NCI-H1105 treated with DMSO at 0.1 percent for 48 hours (cell line): Measurements from ENCODE around the gene ITGB7.
"Not testable (repeated sequence)": the region's sequence is repeated elsewhere in the genome, so short reads cannot be mapped to it uniquely, and the experiment has no call there.

Source experiments
- DNase-seq: peaks from one replicate; lab custom pipeline; 2025; lab: John Stamatoyannopoulos, UW

Gene ITGB7

DNA sequence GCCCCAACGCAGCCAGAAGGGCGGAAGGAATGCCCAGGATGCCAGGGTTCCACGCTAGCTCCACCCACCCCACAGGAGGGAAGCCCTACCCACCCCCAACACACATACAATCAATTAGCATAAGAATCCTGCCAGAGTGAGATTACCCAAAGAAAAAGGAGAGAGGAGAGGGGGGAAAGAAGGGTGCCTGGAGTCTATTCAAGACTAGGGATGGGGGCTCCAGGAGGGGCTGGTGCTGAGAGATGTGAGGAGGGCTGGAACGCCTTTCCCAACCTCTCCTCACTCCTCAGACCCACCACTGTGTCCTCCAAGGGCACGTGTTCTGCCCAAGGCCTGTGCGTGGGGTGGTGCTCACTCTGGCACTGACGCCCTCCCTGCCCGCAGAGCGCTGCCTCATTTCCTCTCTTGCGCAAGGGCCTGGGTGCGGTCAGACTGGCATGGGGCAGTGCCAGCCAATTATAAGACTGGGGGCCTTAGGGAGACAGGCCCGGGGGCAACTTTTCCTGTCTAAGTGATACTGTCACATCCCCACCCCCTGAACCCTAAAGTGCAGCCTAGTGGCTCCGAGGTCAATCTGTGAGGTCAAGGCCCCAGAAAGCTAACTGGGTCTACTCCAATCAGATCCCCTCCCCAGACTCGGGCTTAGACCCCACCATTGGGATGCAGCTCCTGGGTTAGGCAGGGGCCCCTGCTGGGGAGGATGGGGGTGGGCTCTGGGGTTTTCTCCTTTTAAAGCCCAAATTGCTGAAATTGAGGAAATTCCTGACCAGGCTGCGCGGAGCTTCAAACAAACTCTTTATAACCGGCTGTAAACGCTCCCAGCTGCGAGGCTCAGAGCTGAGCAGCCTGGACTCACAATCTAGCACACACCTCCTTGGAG lies 10.2 kb upstream of the ITGB7 start:
- no peak for DNase-seq

DNA sequence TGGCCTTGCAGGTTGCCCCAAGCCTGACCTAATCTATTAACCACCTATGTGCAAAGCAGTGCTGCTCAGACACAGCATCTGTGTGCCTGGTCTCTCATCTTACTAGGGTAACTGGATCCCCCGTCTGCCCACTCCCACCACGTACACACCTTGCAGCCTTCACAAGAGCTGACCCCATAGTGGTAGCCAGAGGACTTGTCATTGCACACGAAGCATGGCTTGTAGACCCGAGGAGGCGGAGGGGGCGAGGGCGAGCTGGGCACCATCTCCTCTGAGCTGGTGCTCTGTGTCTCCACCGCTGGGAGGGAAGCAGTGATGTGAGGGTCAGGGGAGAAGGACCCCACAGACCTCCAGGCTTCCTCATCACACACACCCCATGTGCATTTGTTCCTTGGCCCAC lies 8.4 kb upstream of the ITGB7 start:
- DNase-seq: no peak

DNA sequence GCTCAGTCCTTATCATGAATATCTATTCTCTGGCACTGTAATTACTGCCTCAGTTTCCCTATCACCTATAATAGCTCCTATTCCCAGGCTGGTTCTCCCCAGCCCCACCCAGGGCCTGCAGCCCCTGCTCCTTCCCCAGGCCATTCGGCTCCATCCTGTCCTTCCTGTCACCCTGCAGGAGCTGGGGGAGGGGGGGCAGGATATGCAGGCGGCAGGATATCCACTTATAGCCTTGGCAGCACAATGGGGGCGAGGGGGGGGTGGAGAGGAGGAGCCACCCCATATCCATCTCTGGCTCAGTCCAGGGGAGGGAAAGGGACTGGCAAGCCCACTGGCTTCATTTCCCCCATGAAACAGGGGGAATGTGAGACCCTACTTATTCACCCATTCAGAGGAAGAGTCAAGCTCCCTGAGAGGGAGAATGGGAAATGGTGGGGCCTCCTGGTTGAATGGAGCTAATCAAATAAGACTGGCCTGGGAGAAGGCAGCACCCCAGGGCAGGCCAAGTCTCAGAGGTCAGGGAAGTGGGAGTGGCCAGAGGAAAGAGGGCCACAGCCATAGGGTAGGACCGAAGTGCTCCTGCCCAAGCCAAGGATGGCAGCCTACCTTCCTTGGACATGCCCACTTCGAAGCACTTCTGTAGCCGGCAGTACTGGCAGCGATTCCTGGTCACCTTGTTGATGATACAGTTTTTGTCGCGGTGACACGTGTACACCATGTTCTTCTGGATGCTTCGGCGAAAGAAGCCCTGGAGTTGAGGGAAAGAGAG lies 7.8 kb upstream of the ITGB7 start:
- DNase-seq: no peak

DNA sequence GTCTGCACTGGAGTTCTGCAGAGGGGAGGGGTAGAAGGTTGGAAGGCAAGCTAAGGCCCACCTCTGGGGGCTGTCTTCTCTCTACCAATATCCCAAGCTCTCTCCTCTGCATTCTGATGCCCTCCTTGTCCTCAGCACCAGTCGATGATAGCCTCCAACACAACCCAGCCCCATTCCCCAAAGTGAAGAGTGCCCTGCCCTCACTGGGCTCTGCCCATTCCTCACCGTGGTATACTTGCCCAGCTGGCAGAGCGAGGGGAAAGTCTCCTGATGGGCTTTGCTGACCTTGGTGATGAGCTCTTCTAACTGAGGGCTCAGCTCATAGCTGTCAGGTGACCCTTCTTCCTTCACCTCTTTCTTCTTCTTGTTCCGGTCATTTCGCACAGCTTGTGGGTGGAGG lies 7.2 kb upstream of the ITGB7 start:
- DNase-seq: no peak

DNA sequence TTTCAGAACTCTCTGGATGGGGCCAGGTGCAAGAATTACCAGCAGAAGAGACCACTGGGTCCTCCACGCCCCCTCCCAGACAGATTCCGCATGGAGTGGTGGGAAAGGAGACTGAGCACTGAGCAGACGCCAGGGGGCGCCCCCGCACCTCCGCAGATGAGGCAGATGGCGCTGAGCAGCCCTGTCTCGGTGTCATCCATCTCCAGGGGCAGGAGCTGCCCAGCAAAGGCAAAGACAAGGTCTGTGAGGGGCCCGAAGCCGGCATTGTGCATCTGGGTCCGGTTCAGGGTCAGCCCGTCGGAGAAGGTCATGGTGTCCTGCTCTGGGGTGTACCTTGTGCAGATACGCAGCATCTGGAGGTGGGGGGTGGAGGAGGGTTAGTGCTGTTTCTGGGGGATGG lies 6.3 kb upstream of the ITGB7 start:
- DNase-seq: peak; percentile 46

DNA sequence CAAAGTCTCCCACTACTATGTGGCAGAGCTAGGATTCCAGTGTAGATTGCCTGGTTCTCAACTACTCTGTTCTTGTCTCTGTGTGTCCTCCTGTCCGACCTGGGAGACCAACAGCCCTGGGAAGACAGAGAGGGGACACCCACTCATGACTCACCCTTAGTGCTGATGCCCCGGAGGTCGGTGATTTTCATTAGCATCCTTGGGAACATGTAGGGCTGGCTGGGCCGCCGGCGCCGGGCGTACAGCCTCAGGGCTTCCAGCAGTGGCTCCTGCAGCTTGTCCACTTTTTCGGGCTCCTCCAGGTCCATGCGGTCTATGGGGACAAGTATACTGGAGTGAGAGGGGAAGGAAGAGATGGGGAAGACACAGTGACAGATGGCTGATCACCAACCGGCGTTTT lies 5.9 kb upstream of the ITGB7 start:
- no peak for DNase-seq

DNA sequence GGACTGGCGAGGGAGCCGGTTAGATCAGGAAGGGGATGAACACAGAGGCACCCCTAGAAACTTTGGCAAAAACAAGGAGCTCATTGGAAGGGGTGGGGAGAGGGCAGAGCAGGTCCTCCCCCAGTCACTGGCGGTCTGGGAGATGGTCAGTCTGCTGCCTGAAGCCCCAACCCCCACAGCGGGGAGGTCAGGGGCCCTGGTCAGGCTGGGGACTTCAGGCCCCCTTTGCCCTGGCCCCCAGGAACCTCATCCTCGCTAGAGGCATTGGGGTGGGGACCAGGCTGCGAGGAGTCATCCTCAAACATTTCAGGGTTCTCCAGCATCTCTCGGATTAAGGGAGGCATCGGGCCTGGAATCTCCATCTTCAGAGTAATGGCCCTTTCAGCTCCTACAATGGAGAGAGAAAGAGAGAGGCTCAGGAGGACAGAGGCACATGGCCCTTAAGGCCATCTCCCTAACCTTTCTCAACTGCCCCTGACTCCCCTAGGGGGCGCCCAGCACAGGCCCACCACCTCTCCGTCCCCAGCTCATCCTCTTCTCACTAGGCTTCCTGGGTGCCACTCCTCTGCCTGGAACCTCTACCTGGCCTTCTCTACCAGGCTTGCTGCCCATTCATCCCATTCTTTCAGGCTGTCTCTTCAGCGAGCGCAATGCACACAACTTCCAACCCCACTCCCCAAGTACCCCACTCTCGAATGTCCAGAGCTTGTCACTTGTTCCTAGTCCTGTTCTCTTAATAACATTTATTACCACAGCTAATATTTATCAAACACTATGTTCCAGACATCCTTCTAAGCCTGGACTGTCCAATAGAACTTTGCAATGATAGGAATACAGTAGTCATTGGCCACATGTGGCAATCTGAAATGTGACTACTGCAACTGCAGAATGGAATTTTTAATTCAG lies 4.7 kb upstream of the ITGB7 start:
- DNase-seq: no peak

DNA sequence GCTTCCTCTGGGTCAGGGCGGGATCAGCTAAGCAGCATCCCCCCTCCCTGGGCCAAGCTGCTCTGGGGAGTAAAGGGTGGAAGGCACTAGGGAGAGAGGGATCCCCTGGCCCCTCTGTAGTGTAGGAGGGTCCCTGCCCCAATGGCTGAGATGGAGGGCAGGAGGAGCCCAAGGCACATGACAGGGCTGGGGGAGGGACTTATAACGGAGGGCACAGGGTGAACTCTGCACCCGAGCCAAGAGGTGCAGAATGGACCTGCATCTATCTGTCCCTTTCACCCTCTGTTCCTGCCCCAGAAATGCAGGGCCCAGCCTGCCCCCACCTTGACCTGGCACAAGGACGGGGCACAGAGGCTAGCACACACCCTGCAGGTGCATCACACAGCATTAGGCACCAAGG lies 3.8 kb upstream of the ITGB7 start:
- no peak for DNase-seq

DNA sequence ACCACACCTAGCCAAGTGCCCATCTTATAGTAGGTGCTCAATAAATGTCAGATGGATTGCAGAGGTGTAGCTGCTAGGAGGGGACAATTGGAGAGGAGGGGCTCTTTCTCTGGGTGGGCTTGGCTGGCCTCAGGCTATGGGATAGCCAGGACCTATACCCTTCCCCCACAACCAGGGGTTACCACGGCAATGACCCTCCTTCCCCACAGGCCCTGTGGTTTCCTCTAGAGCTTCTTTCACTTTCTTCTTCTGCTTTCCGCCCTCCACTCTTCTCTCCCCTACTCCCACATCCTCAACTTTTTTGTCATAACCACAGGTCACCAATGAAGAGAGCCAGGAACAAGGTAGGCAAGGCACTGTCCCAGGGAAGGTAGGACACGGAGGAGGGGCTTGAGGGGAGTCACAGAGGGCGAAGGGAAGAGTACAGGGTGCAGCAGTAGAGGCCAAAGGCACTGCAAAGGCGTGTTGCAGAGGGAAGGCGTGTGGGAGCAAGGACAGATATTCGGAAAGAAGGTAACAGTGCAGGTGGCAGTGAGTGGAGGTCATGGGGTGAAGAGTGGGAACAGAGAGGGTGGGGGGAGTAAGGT lies 1.9 kb upstream of the ITGB7 start:
- no peak for DNase-seq

DNA sequence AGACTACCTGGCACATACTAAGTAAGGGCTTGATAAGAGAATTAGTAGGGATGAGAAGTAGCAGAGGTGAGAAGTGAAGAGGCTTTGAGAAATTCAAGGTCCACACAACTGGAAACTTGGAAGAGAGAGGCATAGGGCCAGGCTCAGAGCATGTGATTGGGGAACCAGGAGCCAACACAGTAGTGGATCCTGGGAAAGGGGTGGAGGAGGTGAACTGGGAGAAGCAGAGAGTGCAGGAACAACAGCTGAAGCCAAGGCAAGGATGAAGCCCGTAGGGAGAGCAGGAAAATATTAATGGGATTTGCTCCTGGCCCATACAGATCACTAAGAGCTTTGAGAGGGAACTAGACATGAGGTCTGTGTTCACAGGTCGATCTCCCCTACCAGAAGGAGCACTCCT lies 1.4 kb upstream of the ITGB7 start:
- no peak for DNase-seq

DNA sequence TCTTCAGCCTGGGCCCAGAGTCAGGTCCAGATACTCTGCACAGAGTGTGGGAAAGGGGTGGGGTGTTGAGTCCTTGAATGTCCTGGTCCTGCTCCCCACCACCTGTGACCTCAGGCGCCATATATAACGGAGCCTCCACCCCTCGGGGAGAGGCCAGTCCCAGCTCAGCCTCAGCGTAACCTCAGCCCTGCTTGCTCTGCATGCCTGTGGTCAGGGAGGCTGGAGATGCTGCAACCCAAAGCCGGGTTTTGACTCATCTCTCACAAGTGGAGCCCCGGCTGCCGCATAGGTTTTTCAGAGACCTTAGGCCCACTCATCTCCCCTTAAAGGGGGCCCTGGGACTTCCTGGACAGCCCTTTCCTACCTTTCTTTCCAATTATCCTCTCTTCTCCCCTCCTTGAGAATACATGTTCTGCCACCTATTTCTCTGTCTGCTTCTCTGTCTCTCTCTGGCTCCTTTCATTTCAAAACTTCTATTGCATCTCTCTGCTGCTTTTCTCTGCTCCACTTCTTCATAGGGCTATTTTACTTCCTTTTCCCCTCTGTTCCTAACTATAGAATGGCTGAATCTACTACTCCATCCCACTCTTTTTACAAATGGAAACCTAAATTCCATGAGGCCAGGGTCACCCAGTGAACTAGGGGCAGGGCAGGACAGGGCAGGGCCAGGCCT lies 1.2 kb downstream of the ITGB7 start:
- no peak for DNase-seq

DNA sequence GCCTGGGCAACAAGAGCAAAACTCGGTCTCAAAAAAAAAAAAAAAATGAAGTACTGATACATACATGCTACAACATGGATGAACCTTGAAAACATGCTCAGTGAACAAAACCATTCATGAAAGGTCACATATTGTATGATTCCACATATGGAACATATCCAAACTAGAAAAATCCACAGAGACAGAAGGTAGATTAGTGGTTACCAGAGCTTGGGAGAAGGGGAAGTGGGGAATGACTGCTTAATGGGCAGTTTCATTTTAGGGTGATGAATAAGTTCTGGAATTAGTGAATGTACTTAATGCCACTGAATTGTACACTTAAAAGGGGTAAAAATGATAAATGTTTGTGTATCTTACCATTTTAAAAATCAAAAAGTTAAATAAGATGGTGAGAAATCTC lies 2.7 kb downstream of the ITGB7 start:
- no peak for DNase-seq

DNA sequence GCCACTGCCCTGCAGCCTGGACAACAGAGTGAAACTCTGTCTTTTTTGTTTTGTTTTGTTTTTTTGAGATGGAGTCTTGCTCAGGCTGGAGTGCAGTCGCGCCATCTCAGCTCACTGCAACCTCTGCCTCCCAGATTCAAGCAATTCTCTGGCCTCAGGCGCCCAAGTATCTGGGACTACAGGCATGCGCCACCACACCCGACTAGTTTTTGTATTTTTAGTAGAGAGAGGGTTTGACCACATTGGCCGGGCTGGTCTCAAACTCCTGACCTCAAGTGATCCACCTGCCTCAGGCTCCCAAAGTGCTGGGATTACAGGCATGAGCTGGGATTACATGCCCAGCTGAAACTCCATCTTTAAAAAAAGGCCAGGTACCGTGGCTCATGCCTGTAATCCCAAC lies 4.7 kb downstream of the ITGB7 start:
- not testable (repeated sequence) for DNase-seq

DNA sequence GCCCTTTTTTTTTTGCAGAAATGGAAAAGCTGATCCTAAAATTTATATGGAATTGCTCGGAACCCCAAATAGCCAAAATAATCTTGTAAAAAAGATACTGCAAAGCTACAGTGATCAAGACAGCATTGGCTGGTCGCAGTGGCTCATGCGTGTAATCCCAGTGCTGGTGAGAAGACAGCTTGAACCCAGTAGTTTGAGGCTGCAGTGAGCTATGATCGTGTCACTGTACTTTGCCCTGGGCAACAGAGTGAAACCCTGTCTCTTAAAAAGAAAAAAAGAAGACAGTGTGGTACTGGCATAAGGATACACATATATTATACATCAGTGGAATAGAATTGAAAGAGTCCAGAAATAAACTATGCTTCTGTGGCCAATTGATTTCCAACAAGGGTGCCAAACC lies 5.4 kb downstream of the ITGB7 start:
- no peak for DNase-seq

DNA sequence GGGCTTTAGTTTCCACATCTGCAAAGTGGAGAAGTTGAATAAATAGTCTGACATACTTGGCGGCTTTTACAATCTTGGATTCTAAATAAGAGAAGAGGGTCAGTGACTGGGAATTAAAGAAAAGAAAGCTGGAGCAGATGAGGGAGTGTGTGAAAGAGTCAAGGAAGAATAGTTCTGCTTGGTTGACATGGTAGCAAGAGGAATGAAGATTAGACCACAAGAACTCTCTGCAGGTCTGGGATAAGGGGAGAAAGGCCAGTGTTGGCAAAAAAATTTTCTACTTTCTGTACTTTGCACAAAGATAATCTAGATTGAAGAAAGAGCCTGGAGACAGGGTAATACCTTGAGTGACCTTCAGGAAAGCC lies 5.9 kb downstream of the ITGB7 start:
- DNase-seq: no peak

DNA sequence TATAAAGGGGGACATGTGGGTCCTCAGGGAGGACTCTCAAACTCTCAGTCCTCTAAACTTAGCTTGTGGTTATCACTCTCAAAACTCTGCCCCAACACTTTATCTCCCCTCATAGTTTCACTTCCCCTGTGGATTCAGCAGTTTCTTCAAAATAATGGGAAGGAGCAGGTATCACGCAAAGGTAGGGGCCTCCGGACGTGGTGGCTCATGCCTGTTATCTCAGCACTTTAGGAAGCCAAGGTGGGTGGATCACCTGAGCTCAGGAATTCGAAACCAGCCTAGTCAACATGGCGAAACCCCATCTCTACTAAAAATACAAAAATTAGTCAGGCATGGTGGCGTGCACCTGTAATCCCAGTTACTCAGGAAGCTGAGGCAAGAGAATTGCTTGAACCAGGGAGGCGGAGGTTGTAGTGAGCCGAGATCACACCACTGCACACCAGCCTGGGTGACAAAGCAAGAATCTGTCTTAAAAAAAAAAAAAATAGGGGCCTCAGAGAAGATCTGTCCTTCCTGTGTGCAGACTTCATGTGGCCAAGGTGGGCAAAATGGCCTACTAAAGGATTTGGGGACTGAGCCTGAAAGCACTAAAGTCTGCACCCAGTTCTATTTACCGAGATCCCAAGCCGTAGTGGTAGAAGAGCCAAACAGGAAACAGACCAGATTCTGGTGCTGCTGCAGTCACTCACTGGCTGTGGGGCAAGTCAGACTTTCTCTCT lies 6.4 kb downstream of the ITGB7 start:
- no peak for DNase-seq

DNA sequence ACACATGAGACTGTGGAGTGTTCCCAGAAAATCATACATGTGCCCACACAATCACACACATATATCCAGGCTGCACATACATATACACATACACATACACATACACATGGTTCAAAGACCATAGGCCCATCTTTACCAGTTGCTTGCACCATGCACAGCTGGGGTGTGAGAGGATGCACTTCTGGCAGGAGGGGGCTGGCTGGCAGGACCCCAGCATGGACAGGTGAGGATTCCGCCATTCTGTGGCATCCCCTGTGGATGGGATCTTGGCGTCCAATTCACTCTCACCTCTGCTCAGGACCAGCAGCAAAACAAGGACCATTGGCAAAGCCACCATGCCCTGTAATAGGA lies 7.0 kb downstream of the ITGB7 start:
- no peak for DNase-seq

DNA sequence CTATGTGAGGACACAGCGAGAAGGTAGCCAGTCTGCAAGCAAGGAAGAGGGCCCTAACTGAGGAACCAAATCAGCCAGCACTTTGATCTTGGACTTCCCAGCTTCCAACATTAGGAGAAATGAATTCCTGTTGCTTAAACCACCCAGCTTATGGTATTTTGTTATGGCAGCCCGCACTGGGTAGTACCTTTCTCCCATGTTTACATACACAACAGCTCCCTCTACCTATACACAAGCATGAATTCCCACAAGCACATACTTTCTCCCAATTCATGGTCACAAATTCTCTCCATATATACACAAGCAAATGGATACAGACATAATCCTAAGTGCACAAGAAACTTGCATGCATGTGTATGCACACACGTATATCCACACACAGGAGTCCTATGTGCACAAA lies 7.4 kb downstream of the ITGB7 start:
- DNase-seq: no peak

DNA sequence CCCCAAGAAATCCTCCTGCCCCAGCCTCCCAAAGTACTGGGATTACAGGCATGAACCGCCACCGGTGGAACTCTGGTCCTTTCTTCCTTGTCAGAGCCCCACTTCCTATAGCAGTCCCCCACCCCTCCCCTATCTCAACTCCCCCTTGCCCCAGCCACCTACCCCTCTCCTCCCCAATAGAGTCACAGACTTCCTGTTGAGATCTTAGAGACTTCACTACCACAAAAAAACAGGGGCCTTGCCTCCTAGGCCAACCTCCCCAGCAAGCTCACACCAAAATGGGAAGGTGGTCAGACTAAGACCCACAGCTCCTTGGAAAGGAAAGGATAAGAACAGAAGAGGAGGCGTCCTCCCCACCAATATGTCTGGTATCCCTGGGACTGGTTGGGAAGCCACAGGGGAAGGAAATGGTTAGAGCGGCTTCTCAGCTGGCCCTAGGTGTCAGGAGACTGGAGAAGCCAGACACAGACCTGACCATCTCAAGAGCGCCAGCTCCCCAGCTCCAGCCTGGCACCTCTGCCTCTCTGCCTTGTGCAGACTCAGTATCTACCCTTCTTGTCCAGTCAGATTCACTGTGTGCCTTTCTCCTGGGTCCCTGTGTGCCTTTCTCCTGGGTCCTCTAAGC lies 8.5 kb downstream of the ITGB7 start:
- no peak for DNase-seq

DNA sequence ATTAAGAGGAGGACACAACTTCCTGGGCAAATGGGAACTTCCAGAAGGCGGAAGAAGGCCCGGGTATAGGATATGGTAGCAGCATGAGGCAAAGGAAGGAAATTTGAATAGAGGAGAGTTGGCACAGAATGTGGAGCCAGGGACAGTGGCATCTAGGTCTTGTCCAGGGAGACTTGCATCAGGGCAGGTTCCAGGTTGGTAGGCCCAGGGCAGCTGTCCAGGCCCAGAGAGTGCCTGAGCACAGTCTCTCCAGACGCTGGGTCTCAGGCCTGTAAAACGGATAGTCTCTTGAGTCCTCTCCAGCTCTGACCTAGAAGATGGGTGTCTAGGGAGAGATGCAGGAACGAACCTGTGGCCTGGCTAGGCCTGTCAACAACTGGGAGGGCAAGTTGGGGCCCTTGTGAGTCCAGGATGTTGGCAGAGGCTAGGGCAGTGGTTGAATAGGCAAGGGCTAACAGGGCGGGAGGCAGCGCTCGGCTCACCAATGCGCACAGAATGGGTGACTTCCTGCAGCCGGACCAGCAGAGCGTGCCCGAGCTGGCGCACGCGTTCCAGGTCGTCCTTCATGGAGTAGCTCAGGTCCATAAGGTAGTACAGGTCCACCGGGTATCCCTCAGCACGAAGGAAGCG lies 9.9 kb downstream of the ITGB7 start:
- DNase-seq: no peak
